Left lobe of liver (tissue), 2 donors: ENCODE measurements around the gene FAM184A. TPM values are rescaled to one million over a fixed set of nuclear protein-coding genes. Genes with fewer than 3 reads are reported as not detected.
"Not testable (repeated sequence)": the region's sequence is repeated elsewhere in the genome, so short reads cannot be mapped to it uniquely, and the experiment has no call there.

Source experiments
- ATAC-seq: fragments of 200-7000 bp; cut with Tn5 transposase; one replicate; pipeline ENCODE4 v1.9.1; 2020; ENCODE audit warnings: mild to moderate bottlenecking, moderate library complexity
- DNase-seq: peaks from one replicate; pipeline ENCODE4 v3.0.0-alpha.2; 2020; ENCODE audit warnings: low spot score
- total RNA-seq: library from RNA; stranded (reverse); gene quantifications from one replicate; pipeline ENCODE4 v1.2.1, GENCODE V29; 2021
- donor health status: DM: no; HTN: no; CAD: no; lungs with moderate emphysema.
- donor health status: DM: no; HTN: yes; CAD: no.

The FAM184A gene
- total RNA-seq, 1 donor from 2014 or later = 3.8 TPM

- no peak for ATAC-seq
- no peak for DNase-seq
Observed at GRCh38 chr6:119102901-119103300, 24.4 kb upstream of the FAM184A start.

- DNase-seq (no peak), ATAC-seq (no peak)
Observed at GRCh38 chr6:119100115-119100514, 21.7 kb upstream of the FAM184A start.

GRCh38 chr6:119097815-119098361, 19.4 kb upstream of the FAM184A start:
- DNase-seq, ATAC-seq: not testable (repeated sequence)

- DNase-seq (peak; percentile 54), ATAC-seq (peak; percentile 67)
Observed at GRCh38 chr6:119096721-119097565, 18.5 kb upstream of the FAM184A start.

- ATAC-seq = no peak
- no peak for DNase-seq
Observed at GRCh38 chr6:119090256-119090655, 11.8 kb upstream of the FAM184A start.

- no peak for ATAC-seq
- no peak for DNase-seq
Observed at GRCh38 chr6:119084784-119085183, 6.3 kb upstream of the FAM184A start.

- ATAC-seq = no peak
- DNase-seq = no peak
Observed at GRCh38 chr6:119083007-119083406, 4.5 kb upstream of the FAM184A start.

GRCh38 chr6:119079283-119079809, 882 bp upstream of the FAM184A start:
- ATAC-seq (no peak), DNase-seq (no peak)

- DNase-seq (peak; percentile 62), ATAC-seq (peak; percentile 64)
Observed at GRCh38 chr6:119077643-119078375, 655 bp downstream of the FAM184A start.

- ATAC-seq (no peak), DNase-seq (no peak)
Observed at GRCh38 chr6:119077391-119077642, 1.1 kb downstream of the FAM184A start.

GRCh38 chr6:119076576-119077390, 1.7 kb downstream of the FAM184A start:
- DNase-seq = no peak
- no peak for ATAC-seq

- no peak for ATAC-seq
- no peak for DNase-seq
Observed at GRCh38 chr6:119076173-119076572, 2.3 kb downstream of the FAM184A start.

- no peak for ATAC-seq
- no peak for DNase-seq
Observed at GRCh38 chr6:119075200-119075981, 3.1 kb downstream of the FAM184A start.

- no peak for DNase-seq
- ATAC-seq = no peak
Observed at GRCh38 chr6:119073307-119074051, 5.0 kb downstream of the FAM184A start.

GRCh38 chr6:119071576-119071975, 6.9 kb downstream of the FAM184A start:
- ATAC-seq (peak; percentile 98), DNase-seq (peak; percentile 71)

GRCh38 chr6:119067091-119067490, 11.4 kb downstream of the FAM184A start:
- DNase-seq = no peak
- no peak for ATAC-seq

GRCh38 chr6:119066517-119066916, 11.9 kb downstream of the FAM184A start:
- no peak for ATAC-seq
- DNase-seq = no peak

- DNase-seq = no peak
- no peak for ATAC-seq
Observed at GRCh38 chr6:119065955-119066354, 12.5 kb downstream of the FAM184A start.

GRCh38 chr6:119065382-119065781, 13.1 kb downstream of the FAM184A start:
- no peak for ATAC-seq
- DNase-seq = no peak
